Natural killer cell treated with Interleukin-12 subunit alpha and Interleukin-12 subunit beta and Interleukin-15 and Interleukin-18, amount 100 ng/mL, for 72 hours (primary cell): Measurements from ENCODE around the gene E2F3. TPM values are rescaled to one million over a fixed set of nuclear protein-coding genes. Genes with fewer than 3 reads are reported as not detected.
"Not testable (repeated sequence)": the region's sequence is repeated elsewhere in the genome, so short reads cannot be mapped to it uniquely, and the experiment has no call there.

Experiments used
- ATAC-seq, 2 donors: fragments of 150-1000 bp; cut with Tn5 transposase in 1 of 2; sonication (Bioruptor Pico), chemical (Tn5 transposase) in 1 of 2; 2 replicates each; pipeline ENCODE4 v1.10.0; 2021
- DNase-seq: peaks from one replicate; pipeline ENCODE4 v3.0.0; 2022; ENCODE audit warnings: low spot score
- H3K27ac Mint-ChIP-seq, 2 donors: 1 replicate in 1 of 2; 2 replicates in 1 of 2; pipeline ENCODE4 v1.8.0; 2022; ENCODE audit warnings: mixed read lengths in 2 of 2, mild to moderate bottlenecking in 1 of 2, moderate library complexity in 1 of 2
- H3K27me3 Mint-ChIP-seq, 2 donors: 1 replicate in 1 of 2; 2 replicates in 1 of 2; pipeline ENCODE4 v1.8.0; 2022; ENCODE audit warnings: mixed read lengths in 2 of 2
- H3K36me3 Mint-ChIP-seq: one replicate; pipeline ENCODE4 v1.8.0; 2022; ENCODE audit warnings: mixed read lengths
- H3K4me1 Mint-ChIP-seq, 2 donors: 1 replicate in 1 of 2; 2 replicates in 1 of 2; pipeline ENCODE4 v1.8.0; 2022; ENCODE audit warnings: low read depth in 2 of 2, mixed read lengths in 2 of 2, mild to moderate bottlenecking in 1 of 2
- H3K4me3 Mint-ChIP-seq: one replicate; pipeline ENCODE4 v1.8.0; 2022; ENCODE audit warnings: mixed read lengths
- H3K9me3 Mint-ChIP-seq: 2 replicates; pipeline ENCODE4 v1.8.0; 2022; ENCODE audit warnings: mixed read lengths
- total RNA-seq, 2 donors: library from RNA; stranded (reverse); gene quantifications; one replicate each; pipeline ENCODE4 v1.2.3, GENCODE V29; 2022

Gene E2F3
- total RNA-seq, 2 donors from 2014 or later, result 24.2 to 37.4 TPM

DNA sequence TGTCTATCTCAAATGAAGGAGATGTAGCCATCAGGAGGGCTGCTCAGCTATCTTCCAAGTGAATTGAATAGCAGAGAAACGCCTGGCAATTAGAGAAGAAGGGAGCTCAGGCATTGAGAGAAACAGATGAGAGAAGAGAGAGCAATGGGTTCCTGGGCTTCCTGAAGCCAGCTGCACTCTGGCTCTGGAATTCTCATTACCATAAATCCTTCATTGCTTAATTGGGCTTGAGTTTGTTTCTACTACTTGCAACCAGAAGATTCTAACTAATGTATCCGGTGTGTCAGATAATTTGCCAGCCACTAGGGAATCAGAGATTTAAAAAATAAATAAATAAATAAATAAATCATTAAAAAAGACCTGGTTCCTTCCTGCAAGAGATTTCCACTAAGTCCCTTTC is 107.5 kb downstream of the E2F3 start:
- Mint-ChIP-seq H3K4me3 (no peak overlapping the region), H3K4me1 (no peaks in the 10 kb centered on the region), H3K27me3 (peaks cover 5 to 16% of the 10 kb centered on the region in 2 donors), H3K9me3 (no peaks in the 10 kb centered on the region), H3K36me3 (no peaks in the 10 kb centered on the region), H3K27ac (no peak overlapping the region)
- ATAC-seq (no peak), DNase-seq (no peak)

DNA sequence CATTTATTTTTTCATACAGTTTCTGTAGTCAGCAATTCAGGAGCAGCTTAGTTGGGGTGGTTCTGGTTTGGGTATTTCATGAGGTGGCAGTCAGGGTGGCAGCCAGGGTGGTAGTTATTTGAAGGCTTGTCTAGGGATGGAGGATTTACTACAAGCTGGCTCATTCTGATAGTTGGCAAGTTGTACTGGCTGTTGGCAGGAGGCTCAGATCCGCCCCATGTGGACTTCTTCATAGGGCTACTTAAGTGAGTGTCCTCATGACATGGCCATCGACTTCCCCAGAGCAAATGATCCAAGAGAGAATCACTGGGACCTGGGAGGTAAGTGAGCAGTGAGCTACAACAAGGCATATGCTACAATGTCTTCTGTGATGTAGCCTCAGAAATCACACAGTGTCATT is 110.2 kb downstream of the E2F3 start:
- peaks cover 5 to 16% of the 10 kb centered on the region in 2 donors for H3K27me3 Mint-ChIP-seq
- no peaks in the 10 kb centered on the region for H3K9me3 Mint-ChIP-seq
- ATAC-seq, result no peak

DNA sequence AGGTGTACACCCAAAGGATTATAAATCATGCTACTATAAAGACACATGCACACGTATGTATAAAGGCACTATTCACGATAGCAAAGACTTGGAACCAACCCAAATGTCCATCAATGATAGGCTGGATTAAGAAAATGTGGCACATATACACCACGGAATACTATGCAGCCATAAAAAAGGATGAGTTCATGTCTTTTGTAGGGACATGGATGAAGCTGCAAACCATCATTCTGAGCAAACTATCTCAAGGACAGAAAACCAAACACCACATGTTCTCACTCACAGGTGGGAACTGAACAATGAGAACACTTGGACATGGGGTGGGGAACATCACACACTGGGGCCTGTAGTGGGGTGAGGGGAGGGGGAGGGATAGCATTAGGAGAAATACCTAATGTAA is 123.5 kb downstream of the E2F3 start:
- H3K9me3 Mint-ChIP-seq, ATAC-seq, H3K4me1 Mint-ChIP-seq, H3K36me3 Mint-ChIP-seq, DNase-seq, H3K4me3 Mint-ChIP-seq, H3K27ac Mint-ChIP-seq: not testable (repeated sequence)
- H3K27me3 Mint-ChIP-seq, result peaks cover 8 to 24% of the 10 kb centered on the region in 2 donors

More for the DNA sequence above, 110.2 kb downstream of the E2F3 start:
- no peaks in the 10 kb centered on the region for H3K36me3 Mint-ChIP-seq
- no peak overlapping the region for H3K27ac Mint-ChIP-seq
- DNase-seq, result no peak
- no peak overlapping the region for H3K4me3 Mint-ChIP-seq
- H3K4me1 Mint-ChIP-seq, result no peaks in the 10 kb centered on the region

DNA sequence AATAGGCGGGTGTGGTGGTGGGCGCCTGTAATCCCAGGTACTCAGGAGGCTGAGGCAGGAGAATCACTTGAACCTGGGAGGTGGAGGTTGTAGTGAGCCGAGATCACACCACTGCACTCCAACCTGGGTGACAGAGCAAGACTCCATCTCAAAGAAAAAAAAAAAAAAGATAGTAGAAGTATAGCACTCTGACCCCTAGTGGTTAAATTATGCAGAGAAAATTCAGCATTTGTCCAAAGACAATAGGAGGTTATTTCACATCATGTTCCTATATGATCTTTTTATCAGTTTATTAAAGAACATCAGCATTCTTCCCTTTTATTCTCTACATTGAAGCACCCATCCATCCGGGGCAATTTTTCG is 127.4 kb downstream of the E2F3 start:
- H3K4me1 Mint-ChIP-seq, result peaks cover 20% of the 10 kb centered on the region in 2 donors
- H3K36me3 Mint-ChIP-seq, H3K27me3 Mint-ChIP-seq, DNase-seq, H3K4me3 Mint-ChIP-seq, H3K27ac Mint-ChIP-seq, H3K9me3 Mint-ChIP-seq: not testable (repeated sequence)
- ATAC-seq, result peak; percentile 61 to 73

DNA sequence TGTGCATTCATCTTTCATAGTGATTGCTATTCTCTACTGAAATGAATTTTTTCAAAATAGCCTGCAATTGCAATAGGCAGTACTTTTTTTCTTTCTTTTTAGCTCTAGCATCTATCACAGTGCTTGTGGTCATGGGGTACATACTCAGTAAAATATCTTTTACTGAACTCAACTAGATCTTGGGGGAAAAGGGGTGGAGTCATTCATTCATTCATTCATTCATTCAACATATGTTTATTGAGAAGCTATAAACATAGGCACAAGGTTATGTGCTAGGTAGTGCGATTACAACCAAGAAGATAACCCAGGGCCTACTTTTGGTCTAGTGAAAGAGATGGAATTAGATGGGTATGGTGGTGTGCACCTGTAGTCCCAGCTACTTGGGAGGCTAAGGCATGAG is 131.2 kb downstream of the E2F3 start:
- Mint-ChIP-seq H3K9me3 (no peaks in the 10 kb centered on the region), H3K27ac (peak overlapping the region; percentile 96 to 100), H3K4me3 (peak overlapping the region; percentile 45), H3K36me3 (peaks cover 8% of the 10 kb centered on the region), H3K4me1 (peaks cover 39 to 47% of the 10 kb centered on the region in 2 donors), H3K27me3 (peaks cover 0 to 6% of the 10 kb centered on the region in 2 donors)
- ATAC-seq, result no peak
- no peak for DNase-seq

DNA sequence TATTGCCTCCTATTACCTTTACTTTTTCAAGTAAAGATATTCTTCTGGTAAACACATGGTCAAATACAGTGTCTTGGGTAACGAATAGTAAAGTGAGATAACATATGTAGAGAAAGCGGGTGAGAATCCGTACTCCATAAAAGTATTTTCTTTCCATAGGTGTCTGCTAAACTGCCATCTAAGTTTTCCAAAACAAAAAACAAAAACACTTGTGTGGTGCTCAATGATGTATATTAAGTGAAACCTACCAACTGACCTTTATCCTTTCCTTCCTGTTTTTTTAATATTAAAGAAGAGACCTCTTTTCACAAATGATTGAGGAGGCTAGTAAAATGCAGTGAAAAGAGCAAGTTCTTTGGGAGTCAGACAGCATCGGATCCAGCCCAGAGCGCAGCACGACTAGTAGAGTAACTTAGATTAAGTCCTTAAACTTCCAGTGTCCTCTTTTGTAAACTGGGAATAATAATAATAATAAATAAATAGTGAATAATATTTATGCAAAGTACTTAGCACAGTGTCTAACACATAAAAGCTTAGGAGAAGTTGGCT is 132.1 kb downstream of the E2F3 start:
- Mint-ChIP-seq H3K27me3 (peaks cover 0 to 6% of the 10 kb centered on the region in 2 donors), H3K4me3 (peak overlapping the region; percentile 97), H3K36me3 (peaks cover 10% of the 10 kb centered on the region), H3K9me3 (no peaks in the 10 kb centered on the region), H3K4me1 (peaks cover 40 to 49% of the 10 kb centered on the region in 2 donors), H3K27ac (peak overlapping the region; percentile 96 to 100)
- DNase-seq (no peak), ATAC-seq (no peak)

DNA sequence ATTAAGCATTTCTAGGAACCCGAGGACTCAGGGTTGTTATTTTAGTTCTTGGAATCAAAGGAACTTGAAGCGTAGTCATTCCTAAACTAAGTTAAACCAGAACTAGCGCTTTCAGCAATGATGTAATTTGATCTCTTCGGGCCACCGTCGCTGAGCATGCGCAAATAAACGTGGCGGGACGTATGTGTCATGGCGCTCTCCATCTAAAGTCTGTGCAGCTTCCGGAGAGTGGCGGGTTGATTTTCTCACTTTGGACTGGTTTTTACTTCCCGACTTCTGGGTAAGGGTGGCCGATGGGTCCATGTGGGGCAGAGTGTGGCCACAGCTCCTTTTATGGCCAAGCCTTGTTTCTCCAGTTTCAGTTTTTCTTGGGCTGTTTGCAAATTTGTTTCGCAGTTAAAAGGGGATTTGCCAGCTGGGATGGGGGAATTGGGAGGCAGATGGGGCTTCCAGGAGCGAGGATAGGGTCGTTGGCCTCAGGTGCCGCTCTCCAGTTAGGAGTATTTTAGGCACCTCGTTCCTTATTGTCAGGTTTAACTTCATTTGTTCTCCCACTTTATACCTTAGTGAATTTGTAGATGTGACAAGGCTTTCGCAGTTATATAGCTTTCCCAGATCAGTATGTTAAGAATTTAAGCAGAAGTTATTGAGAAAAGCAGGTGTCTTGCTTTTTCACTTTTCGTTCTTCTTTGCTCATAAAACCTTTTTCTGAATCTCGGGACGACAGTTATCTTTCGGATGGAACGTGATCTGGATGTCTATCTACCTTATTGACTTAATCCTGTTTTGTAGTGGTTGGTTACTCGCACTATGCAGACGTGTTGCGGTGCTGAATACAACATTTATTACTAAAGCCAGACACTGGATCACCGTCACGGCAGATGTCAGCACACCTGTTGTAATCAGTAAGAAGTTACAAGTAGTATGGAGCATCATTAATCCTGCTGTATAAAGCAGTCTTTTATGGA is 132.9 kb downstream of the E2F3 start, which contains the start of gene CDKAL1:
Gene CDKAL1 (plus strand): TSS at position 163 of the 968 bp plus-strand sequence. CDS start 11,894 bp downstream, outside the sequence.
- peaks cover 0 to 6% of the 10 kb centered on the region in 2 donors for H3K27me3 Mint-ChIP-seq
- peak within 1 kb of the TSS; percentile 96 to 100 for H3K27ac Mint-ChIP-seq
- peaks cover 13% of the 10 kb centered on the region for H3K36me3 Mint-ChIP-seq
- H3K9me3 Mint-ChIP-seq, result no peaks in the 10 kb centered on the region
- DNase-seq, result peak; percentile 94
- H3K4me1 Mint-ChIP-seq, result peaks cover 42 to 56% of the 10 kb centered on the region in 2 donors
- H3K4me3 Mint-ChIP-seq, result peak within 1 kb of the TSS; percentile 97
- ATAC-seq, result peak; percentile 93 to 95

DNA sequence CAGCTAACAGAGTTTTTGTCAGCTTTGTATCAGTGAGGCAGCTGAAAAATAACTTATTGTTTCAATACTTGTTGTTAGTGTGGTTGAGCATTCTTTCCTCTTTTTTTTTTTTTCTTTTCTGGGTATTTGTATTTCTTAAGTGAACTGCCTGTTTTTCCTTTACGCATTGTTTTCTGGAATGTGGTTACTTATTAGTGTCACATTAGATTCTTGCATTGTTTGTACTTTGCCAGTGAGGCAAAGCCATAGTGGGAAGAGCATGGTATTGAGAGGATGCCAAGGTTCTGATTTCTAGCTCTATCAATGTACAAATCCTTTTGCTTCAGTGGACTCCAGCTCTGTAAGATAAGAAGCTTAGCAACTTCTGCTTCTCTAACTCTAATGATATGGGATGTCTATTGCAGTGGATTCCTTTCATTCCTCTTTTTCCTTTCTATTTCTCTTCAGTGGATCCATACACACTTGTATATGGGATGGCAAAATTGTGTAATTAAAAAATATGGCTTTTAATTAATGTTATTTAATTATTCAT is 136.5 kb downstream of the E2F3 start:
- DNase-seq, result no peak
- H3K9me3 Mint-ChIP-seq, result no peaks in the 10 kb centered on the region
- peaks cover 26% of the 10 kb centered on the region for H3K36me3 Mint-ChIP-seq
- no peak overlapping the region for H3K27ac Mint-ChIP-seq
- peaks cover 43 to 62% of the 10 kb centered on the region in 2 donors for H3K4me1 Mint-ChIP-seq
- no peak overlapping the region for H3K4me3 Mint-ChIP-seq
- no peak for ATAC-seq
- no peaks in the 10 kb centered on the region for H3K27me3 Mint-ChIP-seq

DNA sequence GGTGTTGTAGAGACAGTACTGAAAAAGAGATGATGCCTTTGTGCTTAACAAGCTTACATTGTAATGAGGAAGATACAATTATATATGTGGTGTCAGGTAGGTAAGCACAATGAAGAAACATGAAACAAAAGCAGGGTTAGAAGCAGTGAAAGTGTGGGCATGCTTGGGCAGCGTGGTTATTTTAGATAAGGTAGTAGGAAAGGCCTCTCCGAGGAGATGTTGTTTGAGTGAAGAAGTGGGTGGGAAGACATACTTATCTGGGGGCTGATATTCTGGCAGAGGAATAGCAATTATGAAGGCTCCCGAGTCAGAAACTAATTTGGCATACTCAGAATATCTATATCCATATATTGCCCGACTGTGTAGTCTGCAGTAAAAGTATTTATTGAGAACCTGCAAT is 137.2 kb downstream of the E2F3 start:
- Mint-ChIP-seq H3K27me3 (no peaks in the 10 kb centered on the region), H3K27ac (no peak overlapping the region)

DNA sequence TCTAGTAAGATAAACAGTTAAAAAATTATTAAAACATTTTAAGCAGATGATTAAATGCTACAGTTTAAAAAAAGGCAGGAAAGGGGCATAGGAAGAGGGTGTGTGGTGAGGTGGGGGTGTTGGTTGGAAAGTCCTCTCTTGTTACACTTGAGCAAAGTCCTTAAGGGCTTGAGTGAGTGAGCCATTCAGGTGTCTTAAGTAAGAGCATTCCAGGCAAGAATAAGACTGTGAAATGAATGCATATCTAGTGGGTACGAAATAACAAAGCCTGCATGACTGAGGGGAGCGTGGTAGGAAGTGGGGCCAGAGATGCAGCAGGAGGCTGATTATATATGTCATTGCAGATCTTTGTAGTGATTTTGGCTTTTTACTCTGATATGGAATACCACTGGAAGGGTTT is 137.7 kb downstream of the E2F3 start:
- no peaks in the 10 kb centered on the region for H3K9me3 Mint-ChIP-seq
- H3K4me1 Mint-ChIP-seq, result peaks cover 38 to 54% of the 10 kb centered on the region in 2 donors
- H3K27ac Mint-ChIP-seq, result no peak overlapping the region

More for the DNA sequence above, 137.2 kb downstream of the E2F3 start:
- ATAC-seq (no peak), DNase-seq (no peak)
- peaks cover 41 to 59% of the 10 kb centered on the region in 2 donors for H3K4me1 Mint-ChIP-seq
- no peaks in the 10 kb centered on the region for H3K9me3 Mint-ChIP-seq
- no peak overlapping the region for H3K4me3 Mint-ChIP-seq
- peaks cover 26% of the 10 kb centered on the region for H3K36me3 Mint-ChIP-seq

DNA sequence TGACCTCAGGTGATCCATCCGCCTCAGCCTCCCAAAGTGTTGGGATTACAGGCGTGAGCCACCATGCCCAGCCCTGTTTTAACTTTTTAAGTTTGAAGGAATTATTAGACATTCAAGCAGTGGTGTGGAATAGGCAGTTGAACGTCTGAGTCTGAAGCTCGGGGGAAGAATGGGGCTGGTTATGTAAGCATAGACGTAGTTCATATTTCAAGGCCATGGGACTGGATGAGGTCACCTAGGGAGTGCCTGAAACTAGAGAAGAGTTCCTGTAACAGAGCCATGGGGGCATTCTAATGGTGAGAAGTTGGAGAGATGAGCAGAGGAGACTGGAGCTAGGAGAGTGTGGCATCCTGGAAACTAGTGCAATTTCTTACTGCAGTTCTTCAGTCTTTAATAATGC is 139.0 kb downstream of the E2F3 start:
- Mint-ChIP-seq H3K4me1 (peaks cover 37 to 45% of the 10 kb centered on the region in 2 donors), H3K4me3 (no peak overlapping the region), H3K36me3 (peaks cover 32% of the 10 kb centered on the region), H3K9me3 (no peaks in the 10 kb centered on the region), H3K27me3 (no peaks in the 10 kb centered on the region), H3K27ac (no peak overlapping the region)
- DNase-seq (no peak), ATAC-seq (no peak)

More for the DNA sequence above, 137.7 kb downstream of the E2F3 start:
- Mint-ChIP-seq H3K27me3 (no peaks in the 10 kb centered on the region), H3K4me3 (no peak overlapping the region), H3K36me3 (peaks cover 26% of the 10 kb centered on the region)
- DNase-seq (no peak), ATAC-seq (no peak)

DNA sequence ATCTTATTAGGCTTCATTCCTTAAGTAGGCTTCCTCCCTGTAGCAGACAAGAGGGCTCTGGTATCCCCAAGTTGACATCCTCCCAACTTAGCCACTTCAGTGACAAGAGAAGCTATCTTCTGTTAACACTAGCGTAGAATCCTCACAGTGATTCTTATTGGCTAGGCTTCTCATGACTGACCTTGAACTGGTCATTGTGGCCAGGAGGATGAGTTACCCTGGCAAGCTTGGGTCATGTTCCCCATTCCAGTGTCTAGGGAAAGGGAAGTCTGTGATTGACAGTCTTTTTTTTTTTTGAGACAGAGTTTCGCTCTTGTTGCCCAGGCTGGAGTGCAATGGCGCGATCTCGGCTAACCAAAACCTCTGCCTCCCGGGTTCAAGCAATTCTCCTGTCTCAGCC is 139.7 kb downstream of the E2F3 start:
- no peaks in the 10 kb centered on the region for H3K9me3 Mint-ChIP-seq

DNA sequence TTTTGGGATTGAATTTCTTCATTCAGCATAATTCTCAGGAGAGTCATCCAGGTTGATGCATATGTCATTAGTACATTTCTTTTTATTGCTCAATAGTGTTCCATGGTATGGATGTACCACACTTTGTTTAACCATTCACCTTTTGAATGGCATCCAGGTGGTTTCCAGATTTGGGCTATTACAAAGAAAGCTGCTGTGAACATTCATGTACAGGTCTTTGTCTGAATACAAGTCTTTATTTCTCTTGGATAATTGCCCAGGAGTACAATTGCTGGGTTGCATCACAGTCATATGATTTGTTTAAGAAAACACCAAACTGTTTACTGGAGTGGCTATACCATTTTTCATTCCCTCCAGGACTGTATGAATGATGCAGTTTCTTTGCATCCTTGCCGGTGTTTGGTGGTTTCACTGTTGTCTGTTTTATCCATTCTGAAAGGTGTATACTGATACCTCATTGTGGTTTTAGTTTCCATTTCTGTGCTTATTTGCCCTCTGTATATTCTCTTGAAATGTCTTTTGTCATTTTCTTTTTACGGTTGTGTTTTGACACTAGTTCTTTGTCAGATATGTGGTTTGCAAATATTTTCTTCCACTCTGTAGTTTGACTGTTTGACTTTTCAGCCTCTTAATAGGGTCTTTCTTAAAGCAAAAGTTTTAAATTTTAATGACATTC is 141.4 kb downstream of the E2F3 start:
- Mint-ChIP-seq H3K4me3 (peak overlapping the region; percentile 12), H3K27ac (peak overlapping the region in 1 of 2 donors; percentile 34), H3K9me3 (no peaks in the 10 kb centered on the region), H3K27me3 (no peaks in the 10 kb centered on the region), H3K4me1 (peaks cover 26 to 29% of the 10 kb centered on the region in 2 donors), H3K36me3 (peaks cover 30% of the 10 kb centered on the region)
- ATAC-seq (peak; percentile 68 to 93), DNase-seq (no peak)

More for the DNA sequence above, 139.7 kb downstream of the E2F3 start:
- no peak for DNase-seq
- no peak for ATAC-seq
- Mint-ChIP-seq H3K4me1 (peaks cover 30 to 38% of the 10 kb centered on the region in 2 donors), H3K27me3 (no peaks in the 10 kb centered on the region), H3K4me3 (no peak overlapping the region), H3K36me3 (peaks cover 34% of the 10 kb centered on the region), H3K27ac (no peak overlapping the region)
